CD4-positive, alpha-beta T cell treated with Interleukin-4 for 1 hour (primary cell): ENCODE measurements around the gene SGSM2.

Experiments used
- DNase-seq, 2 donors: peaks; one replicate each; pipeline ENCODE4 v3.0.0-alpha.2; 2020 to 2022

Gene SGSM2

GRCh38 chr17:2427215-2427614, 89.9 kb downstream of the SGSM2 start:
- DNase-seq, result no peak

DNA sequence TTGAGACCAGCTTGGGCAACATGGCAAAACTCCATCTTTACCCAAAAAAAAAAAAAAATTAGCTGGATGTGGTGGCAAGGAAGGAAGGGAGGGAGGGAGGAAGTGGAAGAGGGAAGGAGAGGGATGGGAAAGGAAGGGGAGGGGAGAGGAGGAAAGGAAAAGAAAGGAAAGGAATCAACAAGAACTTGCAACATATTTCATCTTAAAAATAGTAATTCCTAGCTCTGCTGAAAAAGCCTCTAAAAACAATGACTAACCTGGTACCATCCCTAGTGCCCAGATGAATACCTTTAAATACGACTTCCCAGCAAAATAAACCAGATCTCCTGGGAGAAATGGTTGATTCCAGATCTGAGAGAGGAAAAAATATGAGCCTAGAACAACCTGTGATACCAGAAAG, 90.6 kb downstream of the SGSM2 start:
- no peak for DNase-seq
